Measurements from ENCODE around the gene ALK.
"Not testable (repeated sequence)": the region's sequence is repeated elsewhere in the genome, so short reads cannot be mapped to it uniquely, and the experiment has no call there.

ALK gene

DNA sequence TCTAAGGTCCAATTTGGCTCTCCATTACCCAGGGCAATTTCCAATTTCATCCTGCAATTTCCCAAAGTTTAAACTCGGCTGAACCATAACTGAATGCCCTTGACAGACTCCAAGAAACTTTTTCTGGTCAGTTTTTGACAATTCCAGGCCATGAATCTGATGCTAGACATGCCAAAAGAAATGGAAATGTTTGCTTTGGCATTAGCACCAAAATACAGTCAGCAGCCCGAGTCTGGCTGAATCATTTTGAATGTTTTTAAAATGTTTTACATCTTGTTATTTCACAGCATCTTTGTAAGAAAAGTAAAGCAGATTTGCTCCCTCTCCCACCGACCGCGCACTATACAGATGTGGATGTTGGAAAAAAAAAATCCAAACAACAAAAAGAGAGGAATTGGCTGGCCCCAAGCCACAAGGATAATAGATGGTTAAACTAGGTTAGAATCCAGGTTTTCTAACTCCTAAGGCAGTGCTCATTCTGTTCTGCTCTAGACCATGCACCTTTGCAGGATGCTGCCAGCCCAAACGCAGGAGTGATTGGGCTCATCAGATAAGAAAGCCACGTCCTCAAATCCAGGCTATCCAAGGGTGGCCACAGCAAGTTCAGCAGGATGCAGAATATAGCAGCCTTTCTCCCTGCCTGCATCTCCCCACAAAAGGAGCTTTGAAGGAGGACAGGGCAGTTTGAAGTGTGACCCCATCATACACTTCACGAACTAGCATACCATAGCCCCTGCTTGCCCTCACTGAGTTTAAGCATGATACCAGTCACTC, 167.5 kb downstream of the ALK start:
- no peak for DNase-seq

DNA sequence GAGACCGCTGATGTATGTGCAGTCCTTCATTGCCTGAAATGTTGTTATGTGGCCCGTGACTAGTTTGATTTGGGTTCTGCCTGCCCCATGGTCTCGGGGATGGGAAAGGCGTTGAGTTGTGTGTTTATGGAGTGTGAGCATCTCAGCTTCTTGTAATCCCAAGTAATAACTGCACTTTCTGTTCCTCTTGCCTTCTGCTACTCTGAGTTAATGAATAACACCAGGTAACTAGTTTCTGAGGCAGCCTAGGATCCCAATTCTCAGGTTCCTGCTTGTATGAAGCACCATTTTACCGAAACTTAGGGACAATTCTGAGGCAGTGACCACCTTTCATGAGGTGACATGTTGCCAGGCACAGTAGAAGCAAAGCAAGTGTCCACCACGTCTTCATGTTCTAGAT, 170.0 kb downstream of the ALK start:
- no peak for DNase-seq

DNA sequence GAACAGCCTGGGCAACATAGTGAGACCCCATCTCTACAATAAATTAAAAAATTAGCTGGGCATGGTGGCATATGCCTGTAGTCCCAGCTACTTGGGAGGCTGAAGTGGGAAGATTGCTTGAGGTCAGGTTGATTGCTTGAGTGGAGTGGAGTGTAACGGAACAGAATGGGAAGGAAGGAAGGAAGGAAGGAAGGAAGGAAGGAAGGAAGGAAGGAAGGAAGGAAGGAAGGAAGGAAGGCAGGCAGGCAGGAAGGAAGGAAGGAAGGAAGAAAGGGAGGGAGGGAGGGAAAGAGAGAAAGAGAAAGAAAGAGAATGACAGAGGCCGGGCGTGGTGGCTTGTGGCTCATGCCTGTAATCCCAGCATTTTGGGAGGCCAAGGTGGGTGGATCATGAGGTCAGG, 170.9 kb downstream of the ALK start:
- not testable (repeated sequence) for DNase-seq

DNA sequence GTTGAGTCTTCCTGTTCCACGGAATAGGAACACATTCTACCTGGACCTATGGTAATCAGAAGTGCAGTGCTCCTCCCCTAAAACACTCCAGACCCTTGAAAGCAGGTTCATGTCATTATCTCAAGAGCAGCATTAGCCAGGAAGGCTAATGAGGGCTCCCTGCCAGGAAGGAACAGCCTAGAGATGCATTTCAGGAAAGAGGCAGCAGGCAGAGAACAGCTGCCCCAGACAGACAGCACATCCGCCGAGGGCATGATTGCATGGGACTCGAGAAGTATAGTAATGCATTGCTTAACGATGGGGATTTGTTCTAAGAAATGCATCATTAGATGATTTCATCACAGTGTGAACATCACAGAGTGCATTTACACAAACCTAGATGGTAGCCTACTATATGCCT, 171.5 kb downstream of the ALK start:
- DNase-seq, result peak in 1 of 2 experiments; percentile 17

DNA sequence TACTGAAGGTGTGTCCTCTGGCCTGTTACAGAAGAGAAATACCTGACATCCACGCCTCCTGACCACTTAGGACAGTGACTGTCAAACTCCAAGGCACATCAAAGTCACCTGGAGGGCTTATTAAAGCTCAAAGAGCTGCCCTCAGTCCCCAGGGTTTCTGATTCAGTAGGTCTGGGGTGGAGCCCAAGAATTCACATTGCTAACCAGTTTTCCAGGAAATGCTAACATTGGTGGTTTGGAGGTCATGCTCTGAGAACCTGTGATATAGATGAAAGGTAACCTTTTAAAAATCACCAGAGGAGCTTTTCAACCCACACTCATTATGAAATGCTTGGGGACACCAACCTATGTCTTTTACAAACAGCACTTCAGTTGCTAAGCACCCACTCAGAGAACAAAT, 172.3 kb downstream of the ALK start:
- no peak for DNase-seq

GRCh38 chr2:29747786-29748470, 173.5 kb downstream of the ALK start:
- peak; percentile 53 to 83 for DNase-seq

GRCh38 chr2:29744976-29745375, 176.4 kb downstream of the ALK start:
- no peak for DNase-seq

DNA sequence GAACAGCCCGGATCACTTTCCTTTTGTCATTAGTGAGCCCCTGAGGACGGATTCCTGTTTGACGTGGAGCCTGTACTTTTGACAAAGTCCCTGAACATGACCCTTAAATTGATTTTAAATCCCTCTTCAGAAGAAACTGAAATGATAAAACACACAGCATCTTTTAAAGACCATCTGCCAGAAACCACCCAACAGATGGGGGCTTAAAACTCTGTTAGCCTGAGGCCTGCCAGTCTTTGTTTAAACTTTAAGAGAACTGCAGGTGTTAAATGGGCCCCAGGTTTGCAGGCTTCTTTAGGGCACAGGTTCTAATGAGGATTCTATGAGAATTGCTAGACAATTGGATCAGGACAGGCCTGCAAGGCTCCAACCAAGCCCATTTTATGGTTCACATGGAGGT, 177.9 kb downstream of the ALK start:
- peak in 1 of 2 experiments; percentile 36 for DNase-seq

DNA sequence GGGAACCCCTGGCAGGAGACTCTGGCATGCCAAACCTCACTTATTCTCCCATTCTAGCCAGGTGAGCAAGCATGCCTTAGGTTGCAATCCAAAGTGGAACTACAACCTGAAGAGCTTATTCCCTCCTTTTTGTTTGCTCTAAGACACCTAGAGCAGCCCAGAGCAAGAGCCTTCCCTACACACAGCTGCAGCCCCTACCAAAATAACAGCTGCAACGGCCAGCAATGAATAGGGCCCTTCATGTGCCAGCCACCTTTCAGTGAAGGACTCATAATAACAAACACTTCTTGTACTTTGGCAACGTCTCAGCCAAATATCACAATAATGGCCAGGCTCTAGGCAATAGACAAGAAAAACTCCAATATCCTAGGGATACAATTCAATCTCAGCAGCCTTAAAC, 178.7 kb downstream of the ALK start:
- peak in 1 of 2 experiments; percentile 53 for DNase-seq

DNA sequence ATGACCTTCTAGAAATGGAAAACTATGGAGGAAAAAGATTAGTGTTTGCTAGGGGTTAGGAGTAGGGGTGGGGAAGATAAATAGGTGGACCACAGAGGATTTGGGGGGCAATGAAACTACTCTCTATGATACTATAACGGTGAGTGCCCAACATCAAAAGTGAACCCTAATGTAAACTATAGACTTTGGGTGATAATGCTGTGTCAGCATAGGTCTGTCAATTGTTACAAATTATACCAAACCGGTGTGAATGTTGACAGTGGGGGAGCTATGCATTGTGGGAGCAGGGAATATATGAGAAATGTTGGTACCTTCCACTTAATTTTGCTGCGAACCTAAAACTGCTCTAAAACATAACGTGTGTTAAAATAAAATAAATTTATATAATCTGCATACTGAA, 180.3 kb downstream of the ALK start:
- DNase-seq, result no peak

- DNase-seq, result peak; percentile 90 to 97
Measured at GRCh38 chr2:29733965-29734364, 187.4 kb downstream of the ALK start.

- peak; percentile 60 to 77 for DNase-seq
Measured at GRCh38 chr2:29733213-29733612, 188.2 kb downstream of the ALK start.

GRCh38 chr2:29731948-29732347, 189.4 kb downstream of the ALK start:
- DNase-seq, result no peak

GRCh38 chr2:29729932-29730331, 191.5 kb downstream of the ALK start:
- no peak for DNase-seq

DNA sequence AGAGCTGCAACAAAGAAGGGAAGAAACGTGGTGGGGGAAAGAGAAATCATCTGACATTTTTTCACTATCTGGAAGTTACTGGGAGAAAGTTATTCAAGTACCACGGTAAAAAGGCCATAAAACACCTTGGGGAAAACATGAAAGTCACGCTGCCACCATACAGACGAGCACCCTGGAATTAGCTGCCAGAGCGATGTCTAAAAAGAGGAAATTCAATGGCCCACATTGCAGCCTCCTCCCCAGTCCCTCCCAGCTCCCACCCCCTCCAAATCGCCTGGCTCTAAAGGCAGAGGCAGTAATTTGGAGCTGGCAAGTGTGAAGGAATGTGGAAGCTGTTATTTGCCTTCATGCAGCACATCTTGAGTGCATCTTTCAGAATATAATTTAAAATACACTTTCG, 192.0 kb downstream of the ALK start:
- no peak for DNase-seq

- DNase-seq, result no peak
Measured at GRCh38 chr2:29726976-29727375, 194.4 kb downstream of the ALK start.

- DNase-seq, result no peak
Measured at GRCh38 chr2:29725610-29726009, 195.8 kb downstream of the ALK start.

- DNase-seq, result no peak
Measured at GRCh38 chr2:29724282-29724681, 197.1 kb downstream of the ALK start.

GRCh38 chr2:29723255-29724001, 198.0 kb downstream of the ALK start:
- no peak for DNase-seq

DNA sequence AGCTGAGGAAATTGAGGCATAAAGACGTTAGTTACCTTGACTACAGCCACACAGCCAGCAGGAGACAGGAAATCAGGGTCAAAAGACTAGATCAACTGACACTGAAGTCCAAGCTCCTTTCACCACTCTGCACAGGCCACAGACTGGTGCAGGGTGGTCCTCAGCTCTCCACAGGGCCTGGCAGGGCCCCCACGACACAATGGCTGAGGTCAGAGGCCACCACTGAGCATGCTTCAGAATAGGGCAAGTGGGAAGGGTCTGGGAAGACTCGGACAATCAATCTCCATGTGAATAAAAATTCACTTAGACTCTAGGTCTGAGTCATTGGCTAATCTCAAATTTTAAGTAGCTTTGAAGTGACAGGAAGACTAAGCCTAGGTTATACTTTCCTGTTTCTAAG, 201.7 kb downstream of the ALK start:
- DNase-seq, result no peak

DNA sequence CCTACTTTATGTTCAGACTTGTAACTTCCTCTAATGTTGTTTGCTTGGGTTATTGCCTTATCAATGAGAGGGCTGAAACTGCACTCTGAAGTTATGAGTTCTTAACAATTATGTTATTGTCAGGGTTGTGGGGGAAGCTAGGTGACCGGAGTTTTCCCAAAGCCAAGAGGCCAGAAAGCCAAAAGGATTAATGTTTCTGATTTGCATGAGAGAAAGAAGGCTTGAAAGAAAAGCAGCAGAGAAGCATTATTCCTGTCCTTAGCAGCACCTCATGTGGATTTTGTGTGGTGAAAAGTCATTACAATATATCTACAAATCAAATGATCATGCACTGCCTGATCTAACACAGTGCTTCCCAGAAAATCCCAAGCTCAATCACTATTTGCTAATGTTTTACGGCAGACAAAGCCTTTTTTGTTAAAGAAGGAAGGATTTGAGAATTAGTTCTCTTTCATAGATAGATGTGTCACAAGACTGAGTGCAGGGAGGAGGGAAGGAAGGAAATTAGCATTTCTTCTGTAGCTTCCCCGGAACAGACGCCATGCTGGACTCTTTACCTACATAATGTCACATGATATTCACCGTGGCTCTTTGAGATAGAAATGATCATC, 203.2 kb downstream of the ALK start:
- no peak for DNase-seq

- DNase-seq, result no peak
Measured at GRCh38 chr2:29715655-29716054, 205.7 kb downstream of the ALK start.

DNA sequence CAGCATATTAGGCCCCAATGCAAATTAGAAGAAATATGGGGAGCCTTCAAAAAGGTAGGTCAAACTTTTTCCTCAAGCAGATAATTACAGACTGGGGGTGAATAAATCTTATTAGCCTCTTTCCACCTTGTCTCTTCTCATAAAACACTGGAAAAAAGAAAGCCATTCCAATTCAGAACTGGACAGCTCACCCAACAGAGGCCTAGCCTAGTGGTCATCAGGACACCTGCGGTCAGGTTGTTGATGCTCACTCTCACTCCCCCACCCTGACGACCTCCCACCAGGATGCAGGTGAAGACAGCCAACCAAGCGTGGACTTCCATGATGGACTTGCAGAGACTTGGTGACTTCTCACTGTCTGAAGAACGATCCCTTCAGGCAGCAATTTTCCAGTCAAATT, 207.1 kb downstream of the ALK start:
- DNase-seq, result no peak
